ENCODE data around the gene NELL1. TPM values are rescaled to one million over a fixed set of nuclear protein-coding genes. Genes with fewer than 3 reads are reported as not detected.

Gene NELL1
- total RNA-seq, 2 donors from 2014 or later, result 0.19 TPM; not detected in 1

DNA sequence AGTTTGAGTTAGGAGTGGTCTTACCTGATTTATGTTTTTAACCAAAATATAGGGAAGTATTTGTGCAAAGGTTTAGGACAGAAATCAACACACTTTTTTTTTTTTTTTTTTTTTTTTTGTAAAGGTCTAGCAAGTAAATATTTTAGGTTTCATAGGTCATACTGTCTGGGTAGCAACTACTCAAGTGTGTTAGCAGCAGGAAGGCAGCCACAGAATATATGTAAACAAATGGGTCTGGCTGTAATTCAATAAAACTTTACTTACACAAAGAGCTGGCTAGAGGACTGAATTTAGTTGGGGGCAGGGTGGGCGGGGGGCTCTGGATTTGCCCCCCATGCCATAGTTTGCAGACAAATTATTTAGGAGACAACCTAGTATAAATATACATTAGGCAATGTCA, 510.4 kb downstream of the NELL1 start:
- Histone ChIP-seq H3K9ac (ENCODE audit: low read depth in 2 of 2, low read length in 2 of 2) (no peak overlapping the region), H3K4me1 (no peaks in the 10 kb centered on the region), H3K9me3 (no peaks in the 10 kb centered on the region), H3K27ac (no peak overlapping the region), H3K4me3 (no peak overlapping the region), H3K36me3 (no peaks in the 10 kb centered on the region), H3K27me3 (no peaks in the 10 kb centered on the region)
- TF ChIP-seq, protein P1, sequence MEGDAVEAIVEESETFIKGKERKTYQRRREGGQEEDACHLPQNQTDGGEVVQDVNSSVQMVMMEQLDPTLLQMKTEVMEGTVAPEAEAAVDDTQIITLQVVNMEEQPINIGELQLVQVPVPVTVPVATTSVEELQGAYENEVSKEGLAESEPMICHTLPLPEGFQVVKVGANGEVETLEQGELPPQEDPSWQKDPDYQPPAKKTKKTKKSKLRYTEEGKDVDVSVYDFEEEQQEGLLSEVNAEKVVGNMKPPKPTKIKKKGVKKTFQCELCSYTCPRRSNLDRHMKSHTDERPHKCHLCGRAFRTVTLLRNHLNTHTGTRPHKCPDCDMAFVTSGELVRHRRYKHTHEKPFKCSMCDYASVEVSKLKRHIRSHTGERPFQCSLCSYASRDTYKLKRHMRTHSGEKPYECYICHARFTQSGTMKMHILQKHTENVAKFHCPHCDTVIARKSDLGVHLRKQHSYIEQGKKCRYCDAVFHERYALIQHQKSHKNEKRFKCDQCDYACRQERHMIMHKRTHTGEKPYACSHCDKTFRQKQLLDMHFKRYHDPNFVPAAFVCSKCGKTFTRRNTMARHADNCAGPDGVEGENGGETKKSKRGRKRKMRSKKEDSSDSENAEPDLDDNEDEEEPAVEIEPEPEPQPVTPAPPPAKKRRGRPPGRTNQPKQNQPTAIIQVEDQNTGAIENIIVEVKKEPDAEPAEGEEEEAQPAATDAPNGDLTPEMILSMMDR (IDR thresholded peaks at IDR 0.05), result no peak
- DNase-seq, result no peak
- intact Hi-C loops (cut with DNase I), result no loop called here

DNA sequence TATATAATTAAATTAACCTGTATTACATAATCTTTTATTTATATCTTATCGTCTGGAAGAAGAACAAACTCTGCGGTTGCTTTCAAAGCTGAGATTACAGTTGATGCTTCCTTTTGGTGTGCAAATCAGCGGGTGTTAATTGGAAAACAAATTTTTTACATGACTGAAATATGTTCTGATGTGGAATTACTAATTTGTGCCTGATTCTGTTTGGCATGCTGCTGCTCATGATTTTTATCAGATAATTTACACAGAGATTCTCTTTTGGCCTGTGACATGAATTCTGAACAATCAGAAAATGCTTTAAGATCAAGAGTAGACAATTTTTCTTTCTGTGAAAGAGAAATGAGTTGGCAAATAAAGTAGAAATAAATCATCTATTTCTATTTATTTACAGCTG, 510.8 kb downstream of the NELL1 start:
- Histone ChIP-seq H3K4me1 (no peaks in the 10 kb centered on the region), H3K4me3 (no peak overlapping the region)

DNA sequence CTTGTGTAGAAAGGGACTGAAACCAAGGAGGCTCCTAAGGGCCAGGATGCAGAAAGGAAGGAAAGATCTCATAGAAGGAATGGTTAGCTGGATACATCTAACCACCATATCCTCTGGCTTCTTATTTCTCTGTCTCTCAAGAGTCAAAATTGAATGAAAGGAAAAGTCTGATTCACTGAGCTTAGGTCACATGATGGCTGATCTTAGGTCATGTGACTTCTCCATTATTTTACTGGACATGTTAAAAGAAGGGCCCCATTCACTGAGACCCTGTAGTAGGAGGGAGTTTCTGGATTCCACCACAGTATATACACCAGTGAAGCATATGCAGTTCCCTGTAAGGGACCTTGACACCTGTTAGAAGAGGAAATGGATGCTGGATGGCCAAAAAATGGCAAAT, 516.6 kb downstream of the NELL1 start:
- no peaks in the 10 kb centered on the region for H3K4me1 ChIP-seq
- H3K27me3 ChIP-seq, result no peaks in the 10 kb centered on the region
- no peak overlapping the region for H3K4me3 ChIP-seq
- intact Hi-C loops (cut with DNase I), result no loop called here
- no peak for DNase-seq
- H3K9ac ChIP-seq (ENCODE audit: low read depth in 2 of 2, low read length in 2 of 2), result no peak overlapping the region
- H3K9me3 ChIP-seq, result no peaks in the 10 kb centered on the region
- H3K36me3 ChIP-seq, result no peaks in the 10 kb centered on the region
- TF ChIP-seq, protein P1 (IDR thresholded peaks at IDR 0.05), result no peak
- H3K27ac ChIP-seq, result no peak overlapping the region

More for the DNA sequence above, 510.8 kb downstream of the NELL1 start:
- Histone ChIP-seq H3K9me3 (no peaks in the 10 kb centered on the region), H3K27me3 (no peaks in the 10 kb centered on the region), H3K27ac (no peak overlapping the region), H3K9ac (ENCODE audit: low read depth in 2 of 2, low read length in 2 of 2) (no peak overlapping the region), H3K36me3 (no peaks in the 10 kb centered on the region)
- TF ChIP-seq, protein P1 (IDR thresholded peaks at IDR 0.05), result no peak
- no peak for DNase-seq
- intact Hi-C loops (cut with DNase I), result no loop called here

DNA sequence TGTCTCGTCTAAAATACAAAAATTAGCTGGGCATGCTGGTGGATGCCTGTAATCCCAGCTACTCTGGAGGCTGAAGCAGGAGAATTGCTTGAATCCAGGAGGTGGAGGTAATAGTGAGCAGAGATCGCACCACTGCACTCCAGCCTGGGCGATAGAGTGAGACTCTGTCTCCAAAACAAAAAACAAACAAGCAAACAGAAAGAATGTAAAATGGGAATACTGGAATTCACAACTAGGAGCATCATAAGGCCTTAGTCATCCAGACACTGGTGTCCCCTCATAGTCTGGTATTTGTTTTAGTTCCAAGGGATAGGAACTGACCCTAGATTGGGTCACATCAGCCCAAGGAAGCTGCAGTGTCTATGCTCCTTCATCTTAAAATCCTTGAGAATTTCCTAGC, 520.8 kb downstream of the NELL1 start:
- Histone ChIP-seq H3K27me3 (no peaks in the 10 kb centered on the region), H3K4me3 (no peak overlapping the region), H3K36me3 (no peaks in the 10 kb centered on the region), H3K4me1 (no peaks in the 10 kb centered on the region), H3K9ac (ENCODE audit: low read depth in 2 of 2, low read length in 2 of 2) (no peak overlapping the region), H3K27ac (no peak overlapping the region), H3K9me3 (no peaks in the 10 kb centered on the region)
- DNase-seq, result no peak
- intact Hi-C loops (cut with DNase I), result no loop called here
- TF ChIP-seq, protein P1 (IDR thresholded peaks at IDR 0.05), result no peak

DNA sequence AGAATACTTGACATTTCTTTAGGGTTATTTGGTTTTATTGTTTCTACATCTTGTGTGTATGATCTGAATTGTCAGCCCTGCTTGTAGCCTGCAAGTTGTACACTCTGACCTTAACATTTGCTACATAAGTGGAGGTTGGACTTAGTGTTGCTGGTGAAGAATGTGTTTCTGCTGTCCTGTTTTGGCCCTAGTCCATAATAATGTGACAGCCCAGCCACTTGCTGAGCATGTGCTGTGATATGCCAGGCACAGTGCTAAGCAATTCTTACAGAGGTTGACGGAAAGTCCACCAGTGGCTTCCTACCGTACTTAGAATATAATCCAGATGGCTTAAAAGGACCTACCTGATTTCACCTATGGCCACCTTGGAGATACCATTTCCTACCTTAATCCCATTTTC, 526.6 kb downstream of the NELL1 start:
- H3K4me3 ChIP-seq, result no peak overlapping the region
- H3K27me3 ChIP-seq, result no peaks in the 10 kb centered on the region
- TF ChIP-seq, protein P1 (IDR thresholded peaks at IDR 0.05), result no peak
- intact Hi-C loops (cut with DNase I), result no loop called here
- H3K27ac ChIP-seq, result no peak overlapping the region
- H3K9ac ChIP-seq (ENCODE audit: low read depth in 2 of 2, low read length in 2 of 2), result no peak overlapping the region
- no peaks in the 10 kb centered on the region for H3K9me3 ChIP-seq
- no peaks in the 10 kb centered on the region for H3K36me3 ChIP-seq
- H3K4me1 ChIP-seq, result no peaks in the 10 kb centered on the region
- DNase-seq, result no peak

DNA sequence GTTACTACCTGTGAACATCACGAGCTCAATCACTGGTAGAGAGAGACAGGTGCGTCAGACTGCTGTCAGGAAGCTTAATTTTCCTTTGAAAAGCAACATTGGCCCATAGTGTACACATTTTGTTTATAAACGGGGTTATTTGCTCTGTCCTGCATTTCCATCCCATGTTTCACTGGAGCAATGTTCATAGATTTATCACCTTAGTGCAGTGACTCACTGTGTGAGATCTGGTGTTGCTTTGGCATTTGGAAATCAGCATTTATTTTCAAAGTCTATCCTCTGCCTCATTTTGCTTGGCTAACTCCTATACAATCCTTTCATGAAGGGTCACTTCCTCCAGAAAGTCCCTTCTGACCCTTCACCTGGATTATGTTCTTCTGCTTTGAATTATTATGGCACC, 529.1 kb downstream of the NELL1 start:
- intact Hi-C loops (cut with DNase I), result no loop called here

More for the DNA sequence above, 529.1 kb downstream of the NELL1 start:
- Histone ChIP-seq H3K36me3 (no peaks in the 10 kb centered on the region), H3K27me3 (no peaks in the 10 kb centered on the region), H3K27ac (no peak overlapping the region), H3K9ac (ENCODE audit: low read depth in 2 of 2, low read length in 2 of 2) (no peak overlapping the region), H3K9me3 (no peaks in the 10 kb centered on the region), H3K4me3 (no peak overlapping the region), H3K4me1 (no peaks in the 10 kb centered on the region)
- no peak for DNase-seq
- TF ChIP-seq, protein P1 (IDR thresholded peaks at IDR 0.05), result no peak

All from colonic mucosa (tissue), 4 donors.